T-cell (primary cell): ENCODE data around the gene GNAS-AS1. TPM values are rescaled to one million over a fixed set of nuclear protein-coding genes. Genes with fewer than 3 reads are reported as not detected.

Experiments used
- ATAC-seq, 4 experiments: fragments of 200-7000 bp in 3 of 4; fragments of 150-1000 bp in 1 of 4; cut with Tn5 transposase; replicated peaks in 1 of 4; 1 replicate in 3 of 4; 2 replicates in 1 of 4; pipeline ENCODE4 v1.10.0; 2021; ENCODE audit warnings: moderate library complexity in 3 of 4, mild to moderate bottlenecking in 2 of 4, moderate number of reproducible peaks in 1 of 4
- CTCF ChIA-PET, 2 donors: fragments of 300-600 bp; sonication (Branson Sonifier 250); formaldehyde crosslinking; loops; one replicate each; lab custom pipeline; 2022; ENCODE audit warnings: antibody characterized with exemption in 2 of 2; lab: Charles Lee
- POLR2A ChIA-PET, 2 donors: fragments of 300-600 bp; sonication (Branson Sonifier 250); formaldehyde crosslinking; loops; one replicate each; lab custom pipeline; 2022; ENCODE audit warnings: antibody characterized with exemption in 2 of 2; lab: Charles Lee
- DNase-seq, 35 experiments: peaks; one replicate each; pipeline versions ENCODE4 v3.0.0 to v3.0.0-alpha.2; 2013 to 2023
- H3K27ac ChIP-seq: one replicate; pipeline ENCODE4 v1.5.1; 2013; ENCODE audit warnings: low read length
- H3K27me3 ChIP-seq, 2 experiments: replicated peaks in 1 of 2; 1 replicate in 1 of 2; 2 replicates in 1 of 2; pipeline versions ENCODE4 v1.6.1 to v1.7.0; 2013; ENCODE audit warnings: low read length in 1 of 2, mixed read lengths in 1 of 2; ENCODE audit not compliant: control insufficient read depth in 2 of 2, insufficient read depth in 2 of 2; ENCODE audit errors: extremely low read depth in 1 of 2
- H3K36me3 ChIP-seq, 2 donors: 1 replicate in 1 of 2; 2 replicates in 1 of 2; pipeline versions ENCODE4 v1.6.1 to v1.7.0; 2013; ENCODE audit warnings: low read length in 1 of 2; ENCODE audit not compliant: control insufficient read depth in 2 of 2, insufficient read depth in 1 of 2; ENCODE audit errors: extremely low read depth in 1 of 2
- H3K4me1 ChIP-seq, 2 experiments: 1 replicate in 1 of 2; 2 replicates in 1 of 2; pipeline versions ENCODE4 v1.6.1 to v1.7.0; 2013; ENCODE audit warnings: low read length in 2 of 2, mixed read lengths in 1 of 2; ENCODE audit not compliant: insufficient read depth in 2 of 2, control insufficient read depth in 1 of 2; ENCODE audit errors: extremely low read depth in 1 of 2
- H3K4me3 ChIP-seq, 2 donors: 1 replicate in 1 of 2; 2 replicates in 1 of 2; pipeline versions ENCODE4 v1.5.1 to v1.7.0; 2013; ENCODE audit warnings: mild to moderate bottlenecking in 2 of 2, low read length in 1 of 2, moderate library complexity in 1 of 2; ENCODE audit not compliant: control insufficient read depth in 1 of 2; ENCODE audit errors: extremely low read depth in 1 of 2
- H3K9me3 ChIP-seq: 2 replicates; pipeline ENCODE4 v1.7.0; 2013
- H3K27ac Mint-ChIP-seq, 2 donors: one replicate each; pipeline ENCODE4 v1.8.0; 2020 to 2021; ENCODE audit warnings: mild to moderate bottlenecking in 2 of 2, mixed read lengths in 2 of 2
- H3K27me3 Mint-ChIP-seq, 2 donors: one replicate each; pipeline ENCODE4 v1.8.0; 2021 to 2022; ENCODE audit warnings: mixed read lengths in 2 of 2
- H3K36me3 Mint-ChIP-seq: one replicate; pipeline ENCODE4 v1.8.0; 2021; ENCODE audit warnings: mixed read lengths
- H3K4me1 Mint-ChIP-seq, 3 donors: one replicate each; pipeline ENCODE4 v1.8.0; 2020 to 2022; ENCODE audit warnings: mixed read lengths in 3 of 3, mild to moderate bottlenecking in 1 of 3
- H3K4me3 Mint-ChIP-seq, 3 donors: one replicate each; pipeline ENCODE4 v1.8.0; 2020 to 2022; ENCODE audit warnings: mild to moderate bottlenecking in 3 of 3, mixed read lengths in 3 of 3, moderate library complexity in 3 of 3
- H3K9me3 Mint-ChIP-seq, 3 donors: one replicate each; pipeline ENCODE4 v1.8.0; 2020 to 2022; ENCODE audit warnings: mixed read lengths in 3 of 3
- WGBS: methylation state at CpG from one replicate; pipeline ENCODE4 v1.1.5; 2013; ENCODE audit warnings: missing lambda C conversion rate; ENCODE audit not compliant: insufficient coverage; 5-methylcytosine and 5-hydroxymethylcytosine counted together
- total RNA-seq, 35 experiments: library from RNA in 6 of 35; stranded (reverse) in 6 of 35; fragments of 120-200 nt in 1 of 35; gene quantifications; one replicate each; pipeline versions ENCODE4 v1.2.1 to v1.2.4 and lab custom pipeline; 2013 to 2026

GNAS-AS1 gene
- total RNA-seq, 5 donors from 2014 or later (not counting 1 experiment from before 2014, with no cell fraction given): 1.1 to 1.7 (median 1.5) TPM

GRCh38 chr20:58875541-58876134 lies 24.9 kb upstream of the GNAS-AS1 start:
- peaks cover 19 to 29% (median 22%) of the 10 kb centered on the region in 3 donors for H3K4me1 Mint-ChIP-seq
- no peaks in the 10 kb centered on the region for H3K9me3 Mint-ChIP-seq
- CTCF ChIA-PET: interaction anchor here (0.7 to 1.0 kb wide), 4 partner anchors 35 to 347 kb away, joined by 3 to 5 read pairs (median 3); no protein-coding TSS in a partner anchor
- no peaks in the 10 kb centered on the region for H3K27me3 Mint-ChIP-seq
- H3K4me3 Mint-ChIP-seq: no peak overlapping the region
- POLR2A ChIA-PET: interaction anchor here in 1 of 2 donors (0.5 kb wide), 1 partner anchor 277 kb away, joined by 3 read pairs; no protein-coding TSS in a partner anchor
- no peaks in the 10 kb centered on the region for H3K36me3 Mint-ChIP-seq
- ATAC-seq (no peak), DNase-seq (no peak)
- H3K4me3 ChIP-seq: no peak overlapping the region
- H3K36me3 ChIP-seq: no peaks in the 10 kb centered on the region
- H3K27ac Mint-ChIP-seq: no peak overlapping the region
- 100% methylated on average over 1 of the region's 12 CpGs for WGBS
- no peak overlapping the region for H3K27ac ChIP-seq
- H3K27me3 ChIP-seq: no peaks in the 10 kb centered on the region
- H3K9me3 ChIP-seq: no peaks in the 10 kb centered on the region
- peaks cover 16 to 17% of the 10 kb centered on the region in 2 experiments for H3K4me1 ChIP-seq

DNA sequence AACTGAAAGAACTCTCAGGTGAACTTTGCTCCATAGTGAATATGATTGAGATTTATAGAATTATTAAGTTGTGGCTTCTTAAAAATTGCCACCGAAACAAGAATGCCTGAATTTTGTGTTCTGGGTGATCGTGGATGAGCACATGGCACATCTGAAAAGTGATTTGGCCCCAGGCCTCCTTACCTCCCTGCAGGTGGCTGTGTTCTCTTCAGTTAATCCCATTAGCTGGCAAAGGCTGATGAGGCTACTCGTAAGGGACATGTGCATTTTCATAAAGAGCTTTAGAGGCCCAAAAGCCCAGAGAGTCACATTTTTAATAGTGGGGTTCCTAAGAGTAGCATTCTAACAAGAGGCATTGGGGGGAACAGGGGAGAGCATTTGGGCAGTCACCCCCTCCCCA lies 24.4 kb upstream of the GNAS-AS1 start:
- H3K4me3 Mint-ChIP-seq: no peak overlapping the region
- Histone ChIP-seq H3K27me3 (no peaks in the 10 kb centered on the region), H3K4me1 (peaks cover 16 to 17% of the 10 kb centered on the region in 2 experiments), H3K36me3 (no peaks in the 10 kb centered on the region), H3K9me3 (no peaks in the 10 kb centered on the region), H3K4me3 (no peak overlapping the region), H3K27ac (no peak overlapping the region)
- ChIA-PET POLR2A (no interaction called here), CTCF (interaction anchor here in 1 of 2 donors (0.8 kb wide), 1 partner anchor 34 kb away, joined by 3 read pairs; no protein-coding TSS in a partner anchor)
- 94% methylated on average over 2 of the region's 3 CpGs for WGBS
- DNase-seq: no peak
- ATAC-seq: no peak
- no peak overlapping the region for H3K27ac Mint-ChIP-seq
- H3K9me3 Mint-ChIP-seq: no peaks in the 10 kb centered on the region
- no peaks in the 10 kb centered on the region for H3K36me3 Mint-ChIP-seq
- H3K27me3 Mint-ChIP-seq: peaks cover 0 to 2% of the 10 kb centered on the region in 2 donors
- H3K4me1 Mint-ChIP-seq: peaks cover 19 to 31% (median 25%) of the 10 kb centered on the region in 3 donors

DNA sequence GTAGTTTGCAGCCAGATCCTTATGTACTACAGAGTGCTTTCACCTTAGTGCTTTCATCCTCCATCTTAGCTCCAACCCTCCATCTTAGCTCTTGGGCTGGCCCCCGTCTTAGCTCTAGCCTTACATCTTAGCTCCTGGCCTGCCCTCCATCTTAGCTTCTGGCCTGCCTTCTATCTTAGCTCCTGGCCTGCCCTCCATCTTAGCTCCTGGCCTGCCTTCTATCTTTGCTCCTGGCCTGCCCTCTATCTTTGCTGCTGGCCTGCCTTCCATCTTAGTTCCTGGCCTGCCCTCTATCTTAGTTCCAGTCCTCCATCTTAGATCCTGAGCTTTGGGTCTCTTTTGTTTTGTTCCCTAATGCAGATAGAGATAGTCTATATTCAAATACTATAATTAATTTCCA lies 23.8 kb upstream of the GNAS-AS1 start:
- ChIA-PET POLR2A (no interaction called here), CTCF (interaction anchor here in 1 of 2 donors (0.5 kb wide), 1 partner anchor 1268 kb away, joined by 3 read pairs; no protein-coding TSS in a partner anchor)
- peaks cover 19 to 30% (median 27%) of the 10 kb centered on the region in 3 donors for H3K4me1 Mint-ChIP-seq
- no peaks in the 10 kb centered on the region for H3K9me3 Mint-ChIP-seq
- Histone ChIP-seq H3K4me3 (no peak overlapping the region), H3K27me3 (no peaks in the 10 kb centered on the region), H3K27ac (no peak overlapping the region), H3K4me1 (peaks cover 16 to 17% of the 10 kb centered on the region in 2 experiments), H3K36me3 (no peaks in the 10 kb centered on the region), H3K9me3 (no peaks in the 10 kb centered on the region)
- peaks cover 0 to 2% of the 10 kb centered on the region in 2 donors for H3K27me3 Mint-ChIP-seq
- WGBS: no CpG with 5 or more reads among the region's 1 CpG
- no peaks in the 10 kb centered on the region for H3K36me3 Mint-ChIP-seq
- no peak overlapping the region for H3K27ac Mint-ChIP-seq
- H3K4me3 Mint-ChIP-seq: no peak overlapping the region
- no peak for DNase-seq
- no peak for ATAC-seq

GRCh38 chr20:58871533-58872102 lies 20.9 kb upstream of the GNAS-AS1 start:
- Histone ChIP-seq H3K27ac (no peak overlapping the region), H3K4me3 (no peak overlapping the region), H3K36me3 (no peaks in the 10 kb centered on the region), H3K4me1 (no peaks in the 10 kb centered on the region), H3K27me3 (peaks cover 0 to 4% of the 10 kb centered on the region in 2 experiments), H3K9me3 (no peaks in the 10 kb centered on the region)
- Mint-ChIP-seq H3K4me1 (peaks cover 0 to 7% (median 6%) of the 10 kb centered on the region in 3 donors), H3K27me3 (peaks cover 2 to 4% of the 10 kb centered on the region in 2 donors), H3K36me3 (no peaks in the 10 kb centered on the region), H3K4me3 (no peak overlapping the region), H3K27ac (no peak overlapping the region), H3K9me3 (no peaks in the 10 kb centered on the region)
- 80% methylated on average over 3 of the region's 8 CpGs for WGBS
- ATAC-seq (no peak), DNase-seq (no peak)
- CTCF ChIA-PET: interaction anchor here (0.6 to 2.5 kb wide), 4 partner anchors 336 to 553 kb away, joined by 4 to 9 read pairs (median 6); no protein-coding TSS in a partner anchor
- POLR2A ChIA-PET: interaction anchor here in 1 of 2 donors (0.6 kb wide), 1 partner anchor 202 kb away, joined by 11 read pairs; no protein-coding TSS in a partner anchor

- H3K4me1 Mint-ChIP-seq: peaks cover 0 to 6% (median 5%) of the 10 kb centered on the region in 3 donors
- WGBS: no CpG with 5 or more reads among the region's 7 CpGs
- H3K27ac Mint-ChIP-seq: no peak overlapping the region
- H3K4me1 ChIP-seq: no peaks in the 10 kb centered on the region
- H3K9me3 ChIP-seq: no peaks in the 10 kb centered on the region
- ChIA-PET POLR2A (no interaction called here), CTCF (interaction anchor here (0.5 to 2.5 kb wide), 10 partner anchors 10 to 625 kb away, joined by 3 to 14 read pairs (median 5); no protein-coding TSS in a partner anchor)
- peaks cover 2 to 4% of the 10 kb centered on the region in 2 donors for H3K27me3 Mint-ChIP-seq
- peak; percentile 79 to 83 (median 80) for ATAC-seq
- H3K4me3 Mint-ChIP-seq: no peak overlapping the region
- DNase-seq: peak in 16 of 35 experiments; percentile 27 to 73 (median 44)
- H3K4me3 ChIP-seq: no peak overlapping the region
- H3K27ac ChIP-seq: no peak overlapping the region
- H3K27me3 ChIP-seq: peaks cover 0 to 4% of the 10 kb centered on the region in 2 experiments
- H3K9me3 Mint-ChIP-seq: no peaks in the 10 kb centered on the region
- H3K36me3 Mint-ChIP-seq: no peaks in the 10 kb centered on the region
- H3K36me3 ChIP-seq: no peaks in the 10 kb centered on the region
These were observed 19.8 kb upstream of the GNAS-AS1 start for GRCh38 chr20:58870293-58871014.

GRCh38 chr20:58869662-58870227 lies 19.0 kb upstream of the GNAS-AS1 start:
- POLR2A ChIA-PET: no interaction called here
- H3K27me3 ChIP-seq: peaks cover 0 to 4% of the 10 kb centered on the region in 2 experiments
- H3K9me3 Mint-ChIP-seq: no peaks in the 10 kb centered on the region
- H3K4me1 Mint-ChIP-seq: peaks cover 0 to 6% (median 5%) of the 10 kb centered on the region in 3 donors
- no peak overlapping the region for H3K27ac ChIP-seq
- H3K4me3 Mint-ChIP-seq: no peak overlapping the region
- no peaks in the 10 kb centered on the region for H3K36me3 ChIP-seq
- H3K36me3 Mint-ChIP-seq: no peaks in the 10 kb centered on the region
- no peaks in the 10 kb centered on the region for H3K4me1 ChIP-seq
- H3K4me3 ChIP-seq: no peak overlapping the region
- no peak overlapping the region for H3K27ac Mint-ChIP-seq
- ATAC-seq (no peak), DNase-seq (no peak)
- CTCF ChIA-PET: interaction anchor here (0.8 to 2.5 kb wide), 9 partner anchors 11 to 626 kb away, joined by 3 to 14 read pairs (median 5); no protein-coding TSS in a partner anchor
- H3K27me3 Mint-ChIP-seq: peaks cover 2 to 4% of the 10 kb centered on the region in 2 donors
- WGBS: 77% methylated on average over 4 of the region's 7 CpGs
- H3K9me3 ChIP-seq: no peaks in the 10 kb centered on the region
